Activated CD8-positive, alpha-beta memory T cell treated with anti-CD3 and anti-CD28 coated beads, Interleukin-2, amount 50 U/mL, for 24 hours (primary cell): ENCODE data around the gene IL2RG.

Source experiments
- DNase-seq: peaks from one replicate; pipeline ENCODE4 v3.0.0-alpha.2; 2020; ENCODE audit errors: extremely low read depth

Gene IL2RG

GRCh38 chrX:71111141-71111843 is at the start of gene IL2RG:
IL2RG (minus strand) TSS chrX:71111577; CDS start chrX:71111539, 38 bp downstream.
- peak; percentile 60 for DNase-seq

- DNase-seq, result no peak
Observed at GRCh38 chrX:71160475-71160874, 49.1 kb upstream of the IL2RG start.

- DNase-seq, result no peak
Observed at GRCh38 chrX:71159335-71159734, 48.0 kb upstream of the IL2RG start.

GRCh38 chrX:71158603-71159002 is 47.2 kb upstream of the IL2RG start:
- DNase-seq, result no peak

GRCh38 chrX:71154641-71155040 is 43.3 kb upstream of the IL2RG start:
- no peak for DNase-seq

- no peak for DNase-seq
Observed at GRCh38 chrX:71154196-71154595, 42.8 kb upstream of the IL2RG start.

GRCh38 chrX:71151366-71151765 is 40.0 kb upstream of the IL2RG start:
- no peak for DNase-seq

GRCh38 chrX:71148278-71148663 is 36.9 kb upstream of the IL2RG start:
- DNase-seq, result no peak

- DNase-seq, result no peak
Observed at GRCh38 chrX:71147496-71148277, 36.3 kb upstream of the IL2RG start.

- no peak for DNase-seq
Observed at GRCh38 chrX:71144651-71145050, 33.3 kb upstream of the IL2RG start, which contains the start of gene NLGN3. NLGN3 (plus strand) TSS chrX:71144841; CDS start chrX:71147750, 2,909 bp downstream.

GRCh38 chrX:71143508-71143907 is 32.1 kb upstream of the IL2RG start:
- DNase-seq, result no peak

- DNase-seq, result no peak
Observed at GRCh38 chrX:71140440-71140839, 29.1 kb upstream of the IL2RG start.

GRCh38 chrX:71131510-71131909 is 20.1 kb upstream of the IL2RG start:
- no peak for DNase-seq

- DNase-seq, result peak; percentile 39
Observed at GRCh38 chrX:71128915-71129765, 17.8 kb upstream of the IL2RG start.

- DNase-seq, result no peak
Observed at GRCh38 chrX:71128166-71128833, 16.9 kb upstream of the IL2RG start.

GRCh38 chrX:71118985-71119535 is 7.7 kb upstream of the IL2RG start:
- no peak for DNase-seq

- peak; percentile 58 for DNase-seq
Observed at GRCh38 chrX:71118032-71118984, 6.9 kb upstream of the IL2RG start, which contains the start of gene MED12. MED12 (plus strand) TSS chrX:71118596; CDS start chrX:71118755, 159 bp downstream.

- DNase-seq, result no peak
Observed at GRCh38 chrX:71117358-71117757, 6.0 kb upstream of the IL2RG start.

- no peak for DNase-seq
Observed at GRCh38 chrX:71111921-71112431, 599 bp upstream of the IL2RG start.

GRCh38 chrX:71109051-71109450 is 2.3 kb downstream of the IL2RG start:
- DNase-seq, result no peak
